Neural cell (in vitro differentiated cells): ENCODE measurements around the gene TMEM140. TPM values are rescaled to one million over a fixed set of nuclear protein-coding genes. Genes with fewer than 3 reads are reported as not detected.

ENCODE experiments used
- H2AFZ ChIP-seq: fragments of 200-600, 300-800 bp; sonication (generic), shearing (Covaris generic); 2 replicates; pipeline ENCODE4 v1.6.0; 2014; ENCODE audit warnings: low read depth, mild to moderate bottlenecking, antibody characterized with exemption, low read length, moderate library complexity
- H3F3A ChIP-seq: fragments of 200-600 bp; shearing (Covaris generic); 2 replicates; pipeline ENCODE4 v1.6.1; 2016; ENCODE audit warnings: mild to moderate bottlenecking, moderate library complexity, mixed read lengths, antibody characterized with exemption, low read length; ENCODE audit not compliant: insufficient read depth, poor library complexity, severe bottlenecking
- H3K27ac ChIP-seq: fragments of 200-600, 300-800 bp; sonication (generic), shearing (Covaris generic); 2 replicates; pipeline ENCODE4 v1.5.1; 2014; ENCODE audit warnings: mild to moderate bottlenecking, low read length, moderate library complexity
- H3K27me3 ChIP-seq: fragments of 300-800, 200-600 bp; sonication (generic), shearing (Covaris generic); 2 replicates; pipeline ENCODE4 v1.6.0; 2014; ENCODE audit warnings: mild to moderate bottlenecking, low read depth, low read length, moderate library complexity; ENCODE audit not compliant: insufficient read depth
- H3K36me3 ChIP-seq: fragments of 300-800, 200-600 bp; sonication (generic), shearing (Covaris generic); 2 replicates; pipeline ENCODE4 v1.5.1; 2014; ENCODE audit warnings: mild to moderate bottlenecking, antibody characterized with exemption, low read length, moderate library complexity; ENCODE audit not compliant: insufficient read depth
- H3K4me2 ChIP-seq: fragments of 300-800, 200-600 bp; sonication (generic), shearing (Covaris generic); 2 replicates; pipeline ENCODE4 v1.6.0; 2014; ENCODE audit warnings: mild to moderate bottlenecking, low read length
- H3K4me3 ChIP-seq: fragments of 300-800, 200-600 bp; sonication (generic), shearing (Covaris generic); 2 replicates; pipeline ENCODE4 v1.5.1; 2014; ENCODE audit warnings: mild to moderate bottlenecking, low read length, moderate library complexity
- H3K79me2 ChIP-seq: fragments of 200-600 bp; shearing (Covaris generic); replicated peaks from 2 replicates; pipeline ENCODE4 v1.6.0; 2014; ENCODE audit warnings: mild to moderate bottlenecking, low read length, moderate library complexity; ENCODE audit not compliant: insufficient read depth
- H3K9ac ChIP-seq: fragments of 300-800, 200-600 bp; sonication (generic), shearing (Covaris generic); 2 replicates; pipeline ENCODE4 v1.6.1; 2016; ENCODE audit warnings: mild to moderate bottlenecking, low read length, mixed read lengths
- H3K9me2 ChIP-seq: fragments of 200-600 bp; shearing (Covaris generic); 2 replicates; pipeline ENCODE4 v1.6.1; 2016; ENCODE audit warnings: mild to moderate bottlenecking, low read length, mixed read lengths; ENCODE audit not compliant: insufficient read depth
- H3K9me3 ChIP-seq: fragments of 200-600, 300-800 bp; sonication (generic), shearing (Covaris generic); 2 replicates; pipeline ENCODE4 v1.6.1; 2016; ENCODE audit warnings: mild to moderate bottlenecking, mixed run types, low read length, moderate library complexity, mixed read lengths
- H4K20me1 ChIP-seq: fragments of 200-600 bp; shearing (Covaris generic); 2 replicates; pipeline ENCODE4 v1.6.1; 2016; ENCODE audit warnings: mild to moderate bottlenecking, mixed run types; ENCODE audit not compliant: insufficient read depth
- CTCF ChIP-seq: fragments of 450-650 bp; IDR thresholded peaks from 2 replicates; pipeline ENCODE4 v1.5.1; 2014; ENCODE audit warnings: antibody characterized with exemption, mild to moderate bottlenecking, moderate library complexity; ENCODE audit not compliant: poor library complexity, severe bottlenecking
- EP300 ChIP-seq: fragments of 450-650 bp; conservative IDR thresholded peaks from 2 replicates; pipeline ENCODE4 v1.6.1; 2014; ENCODE audit warnings: antibody characterized with exemption, mild to moderate bottlenecking, moderate library complexity; ENCODE audit not compliant: poor library complexity, severe bottlenecking
- EZH2 ChIP-seq: fragments of 200-600, 300-800 bp; shearing (Covaris generic), sonication (generic); IDR thresholded peaks from 2 replicates; pipeline ENCODE4 v1.6.1; 2014; ENCODE audit warnings: antibody characterized with exemption, low read length, borderline replicate concordance, mild to moderate bottlenecking; ENCODE audit not compliant: insufficient read depth, poor library complexity, severe bottlenecking
- MXI1 ChIP-seq: fragments of 450-650 bp; conservative IDR thresholded peaks from 2 replicates; pipeline ENCODE4 v1.6.1; 2014; ENCODE audit warnings: antibody characterized with exemption, mild to moderate bottlenecking; ENCODE audit not compliant: poor library complexity, severe bottlenecking
- POLR2AphosphoS5 ChIP-seq: IDR thresholded peaks from 2 replicates; pipeline ENCODE4 v1.6.1; 2012
- RAD21 ChIP-seq: fragments of 450-650 bp; conservative IDR thresholded peaks from 2 replicates; pipeline ENCODE4 v1.6.1; 2014; ENCODE audit warnings: antibody characterized with exemption, mild to moderate bottlenecking, moderate library complexity
- REST ChIP-seq: IDR thresholded peaks from 2 replicates; pipeline ENCODE4 v1.6.1; 2012; ENCODE audit warnings: borderline replicate concordance
- SMC3 ChIP-seq: fragments of 450-650 bp; conservative IDR thresholded peaks from 2 replicates; pipeline ENCODE4 v1.6.1; 2014; ENCODE audit warnings: antibody characterized with exemption, mild to moderate bottlenecking, moderate library complexity; ENCODE audit not compliant: poor library complexity
- TAF1 ChIP-seq: IDR thresholded peaks from 2 replicates; pipeline ENCODE4 v1.6.1; 2012; ENCODE audit warnings: low read depth
- polyA plus RNA-seq: library from polyadenylated mRNA; depleted of rRNA; stranded (reverse); fragments of >200 nt; gene quantifications from 2 replicates; pipeline ENCODE4 v1.2.3, GENCODE V29; 2014

TMEM140 gene
- polyA plus RNA-seq, 1 donor from 2014 or later: 0.15 TPM

- no peak overlapping the region for H2AFZ ChIP-seq
- H4K20me1 ChIP-seq: no peaks in the 10 kb centered on the region
- no peak overlapping the region for H3K4me3 ChIP-seq
- no peaks in the 10 kb centered on the region for H3K79me2 ChIP-seq
- H3K27ac ChIP-seq: no peak overlapping the region
- no peaks in the 10 kb centered on the region for H3K36me3 ChIP-seq
- no peak overlapping the region for H3K4me2 ChIP-seq
- no peak overlapping the region for H3K9ac ChIP-seq
- TF ChIP-seq TAF1 (no peak), MXI1 (no peak), EP300 (no peak), EZH2 (no peak), RAD21 (no peak), POLR2AphosphoS5 (no peak), CTCF (no peak), REST (no peak), SMC3 (no peak)
- H3K9me3 ChIP-seq: no peaks in the 10 kb centered on the region
- H3K9me2 ChIP-seq: no peaks in the 10 kb centered on the region
- no peaks in the 10 kb centered on the region for H3F3A ChIP-seq
- no peaks in the 10 kb centered on the region for H3K27me3 ChIP-seq
These were observed 50.2 kb downstream of the TMEM140 start for GRCh38 chr7:135197906-135198655.

GRCh38 chr7:135199439-135199838 is 51.6 kb downstream of the TMEM140 start:
- Histone ChIP-seq H3K9me3 (no peaks in the 10 kb centered on the region), H3F3A (no peaks in the 10 kb centered on the region), H2AFZ (no peak overlapping the region), H3K9me2 (no peaks in the 10 kb centered on the region), H3K4me3 (no peak overlapping the region), H3K4me2 (no peak overlapping the region), H3K9ac (no peak overlapping the region), H3K79me2 (no peaks in the 10 kb centered on the region), H3K27ac (no peak overlapping the region), H3K27me3 (no peaks in the 10 kb centered on the region), H3K36me3 (no peaks in the 10 kb centered on the region), H4K20me1 (no peaks in the 10 kb centered on the region)
- TF ChIP-seq RAD21 (no peak), POLR2AphosphoS5 (no peak), EZH2 (no peak), SMC3 (no peak), CTCF (no peak), TAF1 (no peak), REST (no peak), EP300 (no peak), MXI1 (no peak)
